Right atrium auricular region (tissue), 2 donors: ENCODE measurements around the gene PARP14. TPM values are rescaled to one million over a fixed set of nuclear protein-coding genes. Genes with fewer than 3 reads are reported as not detected.

Experiments used
- DNase-seq: peaks from one replicate; pipeline ENCODE4 v3.0.0-alpha.2; 2019; ENCODE audit warnings: low spot score
- H3K27ac ChIP-seq, 2 donors: fragments of 200-600 bp; sonication (generic); 1 replicate in 1 of 2; 2 replicates in 1 of 2; pipeline ENCODE4 v1.5.1; 2016 to 2019
- H3K27me3 ChIP-seq, 2 donors: fragments of 200-600 bp; sonication (generic); one replicate each; pipeline versions ENCODE4 v1.5.1 to v1.6.0; 2017 to 2019
- H3K36me3 ChIP-seq: fragments of 200-600 bp; sonication (generic); one replicate; pipeline ENCODE4 v1.5.1; 2016
- H3K4me1 ChIP-seq, 2 donors: fragments of 200-600 bp; sonication (generic); one replicate each; pipeline versions ENCODE4 v1.5.1 to v1.6.0; 2017 to 2019
- H3K4me3 ChIP-seq, 2 donors: fragments of 200-600 bp; sonication (generic); 1 replicate in 1 of 2; 2 replicates in 1 of 2; pipeline ENCODE4 v1.5.1; 2017 to 2019; ENCODE audit warnings: mild to moderate bottlenecking in 1 of 2, moderate library complexity in 1 of 2
- H3K9me3 ChIP-seq, 2 donors: fragments of 200-600 bp; sonication (generic); one replicate each; pipeline ENCODE4 v1.5.1; 2019
- total RNA-seq, 2 donors: library from RNA; depleted of rRNA; stranded (reverse); fragments of >200 nt; gene quantifications; one replicate each; pipeline ENCODE4 v1.1.0, GENCODE V29; 2016
- TF ChIP-seq, protein P1 (sequence below), 2 donors: fragments of 200-600 bp; sonication (generic); IDR thresholded peaks; one replicate each; pipeline ENCODE4 v1.5.1; 2019; ENCODE audit warnings: antibody characterized with exemption in 2 of 2

Gene PARP14
- total RNA-seq, 2 donors from 2014 or later = 9.5 to 13.5 TPM

- no peaks in the 10 kb centered on the region for H3K27me3 ChIP-seq
Observed at GRCh38 chr3:122689587-122689986, 8.9 kb downstream of the PARP14 start.

DNA sequence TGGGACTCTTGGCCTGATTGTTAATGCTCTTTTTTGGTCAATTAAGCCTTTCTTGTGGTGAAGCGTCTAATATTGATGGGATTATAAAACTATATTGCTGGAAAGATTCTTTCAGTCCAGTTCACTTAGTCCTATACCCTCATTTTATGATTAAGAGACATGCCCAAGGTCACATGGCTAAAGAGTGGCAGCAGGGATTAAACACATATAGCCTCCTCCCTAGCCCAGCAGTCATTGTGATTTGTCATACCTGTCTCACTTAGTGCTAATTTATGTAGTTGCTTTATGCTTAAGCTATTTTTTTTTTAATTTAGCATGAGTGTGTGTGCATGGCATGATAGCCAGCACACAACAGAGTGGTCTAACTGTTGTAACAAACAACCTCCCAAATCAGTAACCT lies 9.5 kb downstream of the PARP14 start:
- Histone ChIP-seq H3K4me3 (no peak overlapping the region), H3K36me3 (peaks cover 26% of the 10 kb centered on the region), H3K4me1 (no peaks in the 10 kb centered on the region), H3K27me3 (no peaks in the 10 kb centered on the region), H3K9me3 (no peaks in the 10 kb centered on the region), H3K27ac (no peak overlapping the region)
- TF ChIP-seq, protein P1, sequence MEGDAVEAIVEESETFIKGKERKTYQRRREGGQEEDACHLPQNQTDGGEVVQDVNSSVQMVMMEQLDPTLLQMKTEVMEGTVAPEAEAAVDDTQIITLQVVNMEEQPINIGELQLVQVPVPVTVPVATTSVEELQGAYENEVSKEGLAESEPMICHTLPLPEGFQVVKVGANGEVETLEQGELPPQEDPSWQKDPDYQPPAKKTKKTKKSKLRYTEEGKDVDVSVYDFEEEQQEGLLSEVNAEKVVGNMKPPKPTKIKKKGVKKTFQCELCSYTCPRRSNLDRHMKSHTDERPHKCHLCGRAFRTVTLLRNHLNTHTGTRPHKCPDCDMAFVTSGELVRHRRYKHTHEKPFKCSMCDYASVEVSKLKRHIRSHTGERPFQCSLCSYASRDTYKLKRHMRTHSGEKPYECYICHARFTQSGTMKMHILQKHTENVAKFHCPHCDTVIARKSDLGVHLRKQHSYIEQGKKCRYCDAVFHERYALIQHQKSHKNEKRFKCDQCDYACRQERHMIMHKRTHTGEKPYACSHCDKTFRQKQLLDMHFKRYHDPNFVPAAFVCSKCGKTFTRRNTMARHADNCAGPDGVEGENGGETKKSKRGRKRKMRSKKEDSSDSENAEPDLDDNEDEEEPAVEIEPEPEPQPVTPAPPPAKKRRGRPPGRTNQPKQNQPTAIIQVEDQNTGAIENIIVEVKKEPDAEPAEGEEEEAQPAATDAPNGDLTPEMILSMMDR (IDR thresholded peaks at IDR 0.05) = no peak
- no peak for DNase-seq

More at GRCh38 chr3:122689587-122689986, 8.9 kb downstream of the PARP14 start:
- Histone ChIP-seq H3K27ac (no peak overlapping the region), H3K4me1 (no peaks in the 10 kb centered on the region), H3K4me3 (no peak overlapping the region), H3K36me3 (peaks cover 21% of the 10 kb centered on the region), H3K9me3 (no peaks in the 10 kb centered on the region)
- TF ChIP-seq, protein P1 (IDR thresholded peaks at IDR 0.05) = no peak
- no peak for DNase-seq

DNA sequence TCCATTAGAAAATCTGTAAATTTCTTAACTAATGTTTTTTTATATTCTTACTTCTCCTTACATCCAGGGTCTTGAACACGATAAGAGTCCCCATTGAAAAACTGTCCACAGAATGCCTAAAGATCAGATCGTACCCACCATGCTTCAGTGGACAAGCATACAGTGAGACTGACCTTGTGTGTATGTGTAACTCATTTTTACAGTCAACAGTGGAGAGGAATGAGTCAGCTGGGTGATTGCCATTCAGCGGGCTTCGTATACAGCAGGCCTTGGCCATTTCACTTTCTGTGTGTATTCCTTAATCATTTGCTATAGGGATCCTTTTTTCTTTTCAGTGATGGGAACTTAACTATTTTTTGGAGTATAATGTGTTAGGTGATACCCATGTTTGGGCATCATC lies 10.6 kb downstream of the PARP14 start:
- Histone ChIP-seq H3K9me3 (no peaks in the 10 kb centered on the region), H3K4me3 (no peak overlapping the region), H3K4me1 (no peaks in the 10 kb centered on the region), H3K27ac (no peak overlapping the region), H3K36me3 (peaks cover 37% of the 10 kb centered on the region), H3K27me3 (no peaks in the 10 kb centered on the region)
- DNase-seq = no peak
- TF ChIP-seq, protein P1 (IDR thresholded peaks at IDR 0.05) = no peak

GRCh38 chr3:122692674-122693073 lies 12.0 kb downstream of the PARP14 start:
- Histone ChIP-seq H3K4me1 (no peaks in the 10 kb centered on the region), H3K9me3 (no peaks in the 10 kb centered on the region), H3K27ac (no peak overlapping the region), H3K36me3 (peaks cover 38% of the 10 kb centered on the region), H3K4me3 (no peak overlapping the region), H3K27me3 (no peaks in the 10 kb centered on the region)
- DNase-seq = no peak
- TF ChIP-seq, protein P1 (IDR thresholded peaks at IDR 0.05) = no peak

DNA sequence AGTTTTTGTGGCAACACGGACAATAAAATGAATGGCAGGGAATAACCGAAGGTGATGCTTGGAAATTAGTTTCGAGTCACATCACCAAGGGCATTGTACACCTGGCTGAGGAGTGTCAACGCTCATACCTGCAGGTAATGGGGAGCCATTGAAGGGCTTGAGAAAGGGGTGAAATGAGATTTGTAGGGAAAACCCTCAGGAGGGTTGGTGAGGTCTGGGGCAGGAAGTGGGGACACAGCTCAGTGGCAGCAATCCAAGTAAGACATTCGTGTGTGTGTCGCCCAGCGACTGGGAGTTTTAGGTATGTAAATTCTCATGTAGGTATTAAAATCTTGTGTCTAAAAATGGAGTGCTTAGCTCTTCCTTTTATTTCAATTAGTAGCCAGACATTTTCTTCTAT lies 14.3 kb downstream of the PARP14 start:
- Histone ChIP-seq H3K4me3 (no peak overlapping the region), H3K4me1 (no peaks in the 10 kb centered on the region), H3K9me3 (no peaks in the 10 kb centered on the region), H3K27me3 (no peaks in the 10 kb centered on the region), H3K36me3 (peaks cover 46% of the 10 kb centered on the region), H3K27ac (no peak overlapping the region)
- TF ChIP-seq, protein P1 (IDR thresholded peaks at IDR 0.05) = no peak
- no peak for DNase-seq

- Histone ChIP-seq H3K36me3 (peaks cover 47% of the 10 kb centered on the region), H3K27me3 (no peaks in the 10 kb centered on the region), H3K27ac (no peak overlapping the region), H3K4me1 (no peaks in the 10 kb centered on the region), H3K4me3 (no peak overlapping the region), H3K9me3 (no peaks in the 10 kb centered on the region)
- DNase-seq = no peak
- TF ChIP-seq, protein P1 (IDR thresholded peaks at IDR 0.05) = no peak
Observed at GRCh38 chr3:122695927-122696561, 15.4 kb downstream of the PARP14 start.
